A673 (cell line): ENCODE measurements around the gene MAPK8IP1.

Experiments used
- EZH2 ChIP-seq: fragments of 200-600 bp; sonication (generic); IDR thresholded peaks from 2 replicates; pipeline ENCODE4 v1.6.1; 2017; ENCODE audit warnings: borderline replicate concordance, low read depth, mild to moderate bottlenecking, mixed read lengths, antibody characterized with exemption, low read length; ENCODE audit not compliant: poor library complexity, severe bottlenecking
- TF ChIP-seq, protein P1 (sequence below): fragments of 300-800, 200-600 bp; sonication (generic); conservative IDR thresholded peaks from 2 replicates; pipeline ENCODE4 v1.5.1; 2017; ENCODE audit warnings: low read depth, mild to moderate bottlenecking, antibody characterized with exemption, low read length, moderate library complexity, mixed read lengths

DNA sequence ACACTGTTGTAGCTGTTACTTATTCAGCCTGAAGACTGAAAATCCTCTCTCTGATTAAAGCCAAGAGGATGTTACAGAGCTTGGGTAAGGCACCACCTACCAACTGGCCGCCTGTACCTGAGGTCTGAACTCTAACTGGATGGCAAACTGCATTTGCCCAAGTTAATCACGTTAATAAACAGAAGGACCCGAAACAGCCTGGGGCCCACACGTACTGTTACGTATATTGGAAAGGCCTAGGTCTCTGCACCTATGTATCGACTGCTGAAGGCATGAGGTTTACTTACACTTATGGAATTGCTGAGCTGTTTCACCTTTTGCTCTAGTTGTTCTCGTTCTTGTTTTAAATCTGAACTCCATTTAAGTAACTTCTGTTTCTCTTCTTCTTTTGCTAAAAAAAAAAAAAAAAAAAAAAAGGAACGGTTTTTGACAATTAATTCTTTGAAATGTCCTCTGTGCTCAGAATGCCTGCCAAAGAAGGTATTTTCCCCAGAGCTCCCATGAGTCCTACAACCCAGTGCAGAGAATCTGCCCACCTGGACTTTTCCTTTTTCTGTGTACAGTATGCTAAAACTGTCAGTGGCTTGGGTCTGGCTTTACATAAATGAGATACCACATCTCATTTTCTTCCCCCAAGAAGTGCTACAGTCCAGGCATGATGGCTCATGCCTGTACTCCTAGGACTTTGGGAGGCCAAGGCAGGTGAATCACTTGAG is 50.1 kb downstream of the MAPK8IP1 start:
- TF ChIP-seq, protein P1, sequence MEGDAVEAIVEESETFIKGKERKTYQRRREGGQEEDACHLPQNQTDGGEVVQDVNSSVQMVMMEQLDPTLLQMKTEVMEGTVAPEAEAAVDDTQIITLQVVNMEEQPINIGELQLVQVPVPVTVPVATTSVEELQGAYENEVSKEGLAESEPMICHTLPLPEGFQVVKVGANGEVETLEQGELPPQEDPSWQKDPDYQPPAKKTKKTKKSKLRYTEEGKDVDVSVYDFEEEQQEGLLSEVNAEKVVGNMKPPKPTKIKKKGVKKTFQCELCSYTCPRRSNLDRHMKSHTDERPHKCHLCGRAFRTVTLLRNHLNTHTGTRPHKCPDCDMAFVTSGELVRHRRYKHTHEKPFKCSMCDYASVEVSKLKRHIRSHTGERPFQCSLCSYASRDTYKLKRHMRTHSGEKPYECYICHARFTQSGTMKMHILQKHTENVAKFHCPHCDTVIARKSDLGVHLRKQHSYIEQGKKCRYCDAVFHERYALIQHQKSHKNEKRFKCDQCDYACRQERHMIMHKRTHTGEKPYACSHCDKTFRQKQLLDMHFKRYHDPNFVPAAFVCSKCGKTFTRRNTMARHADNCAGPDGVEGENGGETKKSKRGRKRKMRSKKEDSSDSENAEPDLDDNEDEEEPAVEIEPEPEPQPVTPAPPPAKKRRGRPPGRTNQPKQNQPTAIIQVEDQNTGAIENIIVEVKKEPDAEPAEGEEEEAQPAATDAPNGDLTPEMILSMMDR = no peak
- TF ChIP-seq EZH2 = no peak
